ENCODE data around the gene RTN4RL2.

RTN4RL2 gene

GRCh38 chr11:57458410-57459163 is 1.7 kb upstream of the RTN4RL2 start:
- no peak for DNase-seq (ENCODE audit: low read depth)
- TF ChIP-seq CTCF (conservative IDR thresholded peaks at IDR 0.05; ENCODE audit: low read depth, low read length) = peak; percentile 75
- peak overlapping the region; percentile 5 for H3K4me3 ChIP-seq (ENCODE audit: low read depth, low read length)

GRCh38 chr11:57459164-57460021 is 935 bp upstream of the RTN4RL2 start:
- no peak for TF ChIP-seq CTCF (conservative IDR thresholded peaks at IDR 0.05; ENCODE audit: low read depth, low read length)
- H3K4me3 ChIP-seq (ENCODE audit: low read depth, low read length) = no peak overlapping the region
- no peak for DNase-seq (ENCODE audit: low read depth)

GRCh38 chr11:57460758-57461749 is 726 bp downstream of the RTN4RL2 start:
- H3K4me3 ChIP-seq (ENCODE audit: low read depth, low read length) = peak overlapping the region; percentile 14
- DNase-seq (ENCODE audit: low read depth) = no peak
- TF ChIP-seq CTCF (conservative IDR thresholded peaks at IDR 0.05; ENCODE audit: low read depth, low read length) = no peak

GRCh38 chr11:57461841-57462489 is 1.6 kb downstream of the RTN4RL2 start:
- TF ChIP-seq CTCF (conservative IDR thresholded peaks at IDR 0.05; ENCODE audit: low read depth, low read length) = no peak
- H3K4me3 ChIP-seq (ENCODE audit: low read depth, low read length) = no peak overlapping the region
- no peak for DNase-seq (ENCODE audit: low read depth)

- no peak for DNase-seq (ENCODE audit: low read depth)
- no peak for TF ChIP-seq CTCF (conservative IDR thresholded peaks at IDR 0.05; ENCODE audit: low read depth, low read length)
Measured at GRCh38 chr11:57462597-57462996, 2.3 kb downstream of the RTN4RL2 start.

More at GRCh38 chr11:57462597-57462996, 2.3 kb downstream of the RTN4RL2 start:
- no peak overlapping the region for H3K4me3 ChIP-seq (ENCODE audit: low read depth, low read length)
